HT-29 (cell line): ENCODE measurements around the gene NGLY1. TPM values are rescaled to one million over a fixed set of nuclear protein-coding genes. Genes with fewer than 3 reads are reported as not detected.

ENCODE experiments used
- DNase-seq: peaks from one replicate; pipeline ENCODE4 v3.0.0-alpha.2; 2015; ENCODE audit warnings: low spot score
- total RNA-seq: library from RNA; depleted of rRNA; stranded (reverse); fragments of >200 nt; shearing (Covaris generic); gene quantifications from 2 replicates; pipeline ENCODE4 v1.2.3, GENCODE V29; 2014

NGLY1 gene
- total RNA-seq, 1 experiment from 2014 or later, result 17.8 TPM

DNA sequence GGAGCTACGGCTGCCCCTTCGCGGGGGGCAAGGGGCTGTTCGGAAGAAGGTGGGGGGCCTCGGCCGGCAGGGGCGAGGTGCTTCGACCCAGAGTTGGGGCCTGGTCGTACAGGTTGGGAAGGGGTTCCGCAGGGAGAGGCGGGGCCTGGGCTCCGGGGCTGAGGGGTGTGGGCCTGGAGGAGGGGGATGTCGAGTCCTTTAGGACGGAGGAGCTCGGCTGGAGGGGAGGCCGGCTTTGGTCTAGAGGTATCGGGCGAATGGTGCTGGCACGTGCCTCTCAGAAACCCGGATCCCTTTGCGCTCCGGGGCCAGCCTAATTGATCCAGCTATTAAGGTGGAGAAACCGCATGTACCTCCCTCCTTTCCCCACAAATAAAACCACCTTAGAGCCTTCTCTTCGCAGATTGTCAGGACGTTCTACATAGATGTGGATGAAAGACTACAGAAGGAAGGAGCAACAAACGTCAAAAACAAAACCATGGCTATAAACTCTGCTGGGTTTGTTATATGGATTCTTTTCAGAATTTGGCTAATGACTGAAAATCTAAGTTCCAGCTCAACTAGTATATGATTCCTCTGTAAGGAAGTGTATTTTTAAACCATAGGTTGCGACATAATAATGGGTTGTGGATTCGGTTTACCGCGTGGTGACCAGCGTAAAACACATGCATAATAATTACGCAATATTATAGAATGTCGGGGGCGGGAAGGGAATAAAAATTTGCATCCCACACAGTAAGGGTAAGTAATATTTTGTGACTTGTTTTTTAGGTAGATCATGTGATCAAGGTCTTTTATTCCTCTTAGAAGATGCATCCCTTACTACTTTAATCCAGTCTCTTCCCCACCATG, 644 bp upstream of the NGLY1 start:
- peak; percentile 38 for DNase-seq

DNA sequence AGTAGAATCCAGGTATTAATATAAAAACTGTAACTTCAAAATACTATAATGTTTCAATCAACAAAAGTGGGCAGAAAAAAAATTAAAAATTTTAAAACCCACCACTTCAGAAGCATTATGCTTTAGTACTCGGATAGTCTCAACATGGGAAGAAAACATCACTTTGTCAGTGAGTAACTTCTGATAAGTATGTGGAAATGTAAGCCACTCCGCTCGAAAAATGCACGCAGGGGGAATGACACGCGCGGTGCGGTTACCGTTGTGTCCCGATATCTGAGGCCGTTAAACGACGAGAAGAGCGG, 656 bp downstream of the NGLY1 start:
- DNase-seq, result no peak

DNA sequence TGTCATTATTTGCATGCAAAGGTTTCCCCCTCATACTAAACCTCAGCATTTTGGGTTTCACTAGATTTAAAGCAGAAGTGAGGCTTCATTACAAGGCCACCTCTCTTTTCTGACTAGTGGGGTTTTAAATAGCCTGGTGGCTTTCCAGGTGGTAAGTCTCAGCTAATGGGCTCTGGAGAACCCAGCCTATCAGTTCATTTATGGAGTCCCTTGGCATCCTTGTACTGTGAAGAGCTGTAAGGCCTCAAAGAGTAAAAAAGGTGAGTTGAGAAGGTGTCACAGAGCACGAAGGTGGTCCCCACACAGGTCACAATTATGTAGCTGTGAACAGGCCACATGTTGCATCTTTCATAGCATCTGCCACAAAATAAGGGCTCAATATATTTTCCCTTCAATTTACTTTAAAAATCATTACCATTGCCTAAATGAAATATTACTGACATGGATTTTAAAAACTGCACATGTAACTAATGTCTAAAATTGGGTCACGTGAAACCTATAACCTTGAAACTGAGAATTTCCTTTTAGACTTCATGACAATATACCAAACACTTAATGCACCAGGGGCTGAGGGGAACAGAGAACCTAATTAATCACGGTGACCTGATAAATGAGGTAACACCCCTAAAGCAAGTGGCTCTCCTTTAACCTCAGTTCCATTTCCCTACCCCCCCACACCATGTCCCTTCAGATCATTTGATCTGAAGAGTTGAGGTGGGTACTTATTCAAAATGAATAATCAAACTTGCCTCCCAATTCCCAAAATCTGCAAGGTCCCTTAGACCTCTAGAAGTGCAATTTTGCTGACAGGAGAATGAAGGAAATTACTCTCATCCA, 1.3 kb downstream of the NGLY1 start:
- DNase-seq, result no peak

- no peak for DNase-seq
Measured at GRCh38 chr3:25781145-25781757, 2.0 kb downstream of the NGLY1 start.

DNA sequence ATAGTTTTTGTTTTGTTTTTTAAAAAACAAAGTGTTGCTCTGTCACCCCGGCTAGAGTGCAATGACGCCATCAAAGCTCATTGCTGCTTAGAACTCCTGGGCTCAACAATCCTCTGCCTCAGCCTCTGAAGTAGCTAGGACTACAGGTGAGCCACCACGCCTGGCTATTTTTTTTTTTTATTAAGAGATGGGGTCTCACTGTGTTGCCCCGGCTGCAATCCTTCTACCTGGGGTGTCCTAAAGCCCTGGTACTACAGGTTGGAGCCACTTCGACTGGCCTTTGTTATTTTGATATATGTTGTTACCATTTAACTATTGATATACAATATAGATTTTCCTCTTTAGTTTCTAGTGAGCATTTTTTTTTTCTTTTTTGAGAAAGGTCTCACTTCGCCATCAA, 2.6 kb downstream of the NGLY1 start:
- DNase-seq, result no peak

DNA sequence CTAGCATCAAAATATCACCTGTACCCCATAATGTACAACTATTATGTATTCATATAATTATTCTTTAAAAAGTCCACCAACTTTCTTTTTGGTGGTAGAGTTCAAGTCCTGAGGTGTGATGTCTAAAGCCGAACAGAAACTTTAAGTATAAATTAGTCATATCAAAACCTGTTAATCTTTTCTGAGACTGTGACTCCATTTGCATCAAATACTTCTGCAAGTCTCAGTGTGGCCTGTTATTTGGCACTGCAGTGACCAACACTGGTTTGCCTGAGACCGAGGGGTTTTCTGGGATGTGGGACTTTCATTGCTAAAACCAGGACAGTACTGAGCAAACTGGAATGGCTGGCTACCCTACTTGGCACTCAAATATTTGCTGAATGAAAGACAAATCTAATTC, 7.3 kb downstream of the NGLY1 start:
- DNase-seq, result no peak

DNA sequence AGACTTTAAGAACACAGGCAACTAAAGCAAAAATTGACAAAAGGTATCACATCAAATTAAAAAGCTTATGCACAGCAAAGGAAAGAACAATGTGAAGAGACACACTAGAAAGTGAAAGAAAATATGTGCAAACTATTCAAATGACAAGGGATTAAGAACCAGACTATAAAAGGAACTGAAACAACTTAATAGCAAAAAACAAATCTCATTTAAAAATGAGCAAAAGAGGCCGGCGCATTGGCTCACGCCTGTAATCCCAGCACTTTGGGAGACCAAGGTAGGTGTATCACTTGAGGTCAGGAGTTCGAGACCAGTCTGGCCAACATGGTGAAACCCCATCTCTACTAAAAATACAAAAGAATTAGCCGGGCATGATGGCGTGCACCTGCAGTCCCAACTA, 14.4 kb downstream of the NGLY1 start:
- DNase-seq, result no peak

DNA sequence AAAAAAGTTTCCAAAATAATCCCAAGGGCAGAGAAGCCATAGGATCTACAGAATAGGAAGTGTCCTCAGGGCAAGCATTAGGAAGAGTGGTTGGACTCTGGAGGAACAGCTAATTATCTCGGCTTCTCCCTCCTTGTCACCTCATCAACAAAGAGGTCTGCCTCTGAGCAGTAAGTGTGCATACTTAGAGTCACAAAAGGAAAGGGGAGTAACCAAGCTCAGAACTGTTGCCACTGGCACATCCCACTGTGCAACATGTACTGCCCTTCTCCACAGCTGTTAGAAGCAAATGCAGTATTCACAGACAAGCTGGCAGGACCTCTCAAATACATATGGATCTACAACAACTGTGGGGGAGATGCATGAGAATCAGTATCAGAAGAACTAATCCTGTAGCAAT, 31.5 kb downstream of the NGLY1 start:
- DNase-seq, result no peak

DNA sequence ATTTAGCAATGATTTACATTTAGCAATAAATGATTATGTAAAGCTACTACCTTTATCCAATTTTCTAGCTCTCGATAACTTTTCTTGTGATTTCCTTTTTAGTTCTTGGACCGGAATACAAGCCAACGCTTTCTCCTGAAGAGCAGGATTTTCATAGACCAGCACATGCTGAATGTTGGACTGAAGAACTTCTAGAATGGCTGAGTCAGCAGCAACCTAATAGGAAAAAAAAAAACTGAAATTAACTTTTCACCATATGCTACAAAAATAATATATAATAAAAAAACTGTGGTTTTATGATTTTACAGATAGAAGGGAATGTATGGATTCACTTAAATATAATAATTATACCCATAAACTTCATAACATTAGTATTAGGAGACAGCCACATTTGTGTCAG, 32.2 kb downstream of the NGLY1 start:
- DNase-seq, result no peak

DNA sequence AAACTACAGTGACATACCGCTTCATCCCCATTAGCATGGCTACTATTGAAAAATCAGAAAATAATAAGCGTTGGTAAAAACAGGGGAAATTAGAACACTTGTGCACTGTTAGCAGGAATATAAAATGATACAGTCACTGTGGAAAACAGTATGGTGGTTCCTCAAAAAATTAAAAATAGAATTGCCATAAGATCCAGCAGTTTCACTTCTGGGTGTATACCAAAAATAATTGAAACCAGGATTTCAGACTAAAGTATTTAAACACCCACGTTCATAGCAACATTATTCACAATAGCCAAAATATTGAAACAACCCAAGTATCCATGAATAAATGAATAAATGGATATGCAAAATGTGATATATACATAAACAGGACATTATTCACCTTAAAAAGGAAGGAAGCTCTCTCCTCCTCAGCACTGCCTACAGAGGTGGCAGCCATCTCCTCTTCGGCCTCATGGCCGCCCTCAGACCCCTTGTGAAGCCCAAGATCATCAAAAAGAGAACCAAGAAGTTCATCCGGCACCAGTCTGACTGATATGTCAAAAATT, 34.1 kb downstream of the NGLY1 start:
- DNase-seq, result no peak

DNA sequence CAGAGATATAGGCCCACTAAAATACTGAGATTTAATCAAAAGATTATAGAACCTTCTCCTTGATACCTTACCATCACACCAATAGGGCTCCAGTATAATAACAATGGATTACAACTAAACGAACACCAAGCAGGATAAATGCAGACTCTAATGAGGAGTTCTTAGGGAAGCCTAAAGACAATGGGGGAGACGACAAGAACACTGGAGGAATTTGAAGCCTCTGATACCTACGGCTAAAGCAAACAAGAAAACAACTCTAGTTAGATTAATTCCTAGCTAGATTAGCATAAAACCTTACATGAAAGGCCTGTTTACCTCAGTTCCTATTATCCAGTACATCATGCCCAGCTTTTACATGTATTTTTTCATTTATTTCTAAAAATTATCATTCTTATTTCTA, 35.1 kb downstream of the NGLY1 start:
- DNase-seq, result no peak

GRCh38 chr3:25747033-25747432, 36.2 kb downstream of the NGLY1 start:
- DNase-seq, result no peak

GRCh38 chr3:25744470-25744869, 38.8 kb downstream of the NGLY1 start:
- DNase-seq, result no peak

DNA sequence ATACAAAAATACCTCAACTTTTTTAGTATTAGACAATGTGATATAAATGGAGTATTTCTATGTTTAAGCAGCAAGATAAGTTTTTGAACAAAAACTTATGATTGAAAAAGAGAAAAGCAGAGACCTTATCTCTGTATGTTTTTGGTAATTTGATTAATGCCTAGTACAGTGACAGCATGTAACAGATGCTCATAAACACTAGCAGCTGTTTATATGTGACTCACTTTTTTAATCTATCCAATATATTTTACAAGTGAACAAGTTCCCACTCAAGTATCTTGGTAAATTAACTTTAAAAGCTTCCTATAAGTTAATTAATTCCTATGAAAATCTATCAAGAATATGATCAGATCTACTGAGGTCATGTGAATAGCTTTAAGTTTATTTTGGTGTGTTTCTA, 55.1 kb downstream of the NGLY1 start:
- no peak for DNase-seq

GRCh38 chr3:25727316-25727715, 55.9 kb downstream of the NGLY1 start:
- DNase-seq, result no peak

DNA sequence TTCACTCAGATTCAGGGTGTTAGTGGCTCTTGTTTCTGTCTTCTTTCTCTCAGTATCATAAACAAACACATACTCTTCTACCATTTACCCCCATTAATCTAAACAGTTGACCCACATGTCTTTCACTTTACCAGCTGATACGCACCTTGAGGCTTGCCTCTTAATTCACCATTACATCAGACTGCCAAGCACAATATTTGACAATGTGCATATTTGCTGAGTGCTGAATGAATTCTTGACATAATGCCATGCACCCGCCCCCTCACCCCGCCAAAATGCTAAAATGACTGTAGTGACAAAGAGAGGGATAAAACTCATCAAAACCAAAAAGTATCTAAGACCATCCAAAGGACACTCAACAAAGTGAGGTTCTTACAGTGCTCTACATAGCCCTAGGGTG, 57.4 kb downstream of the NGLY1 start:
- DNase-seq, result no peak

GRCh38 chr3:25724948-25725645, 58.1 kb downstream of the NGLY1 start:
- DNase-seq, result no peak

DNA sequence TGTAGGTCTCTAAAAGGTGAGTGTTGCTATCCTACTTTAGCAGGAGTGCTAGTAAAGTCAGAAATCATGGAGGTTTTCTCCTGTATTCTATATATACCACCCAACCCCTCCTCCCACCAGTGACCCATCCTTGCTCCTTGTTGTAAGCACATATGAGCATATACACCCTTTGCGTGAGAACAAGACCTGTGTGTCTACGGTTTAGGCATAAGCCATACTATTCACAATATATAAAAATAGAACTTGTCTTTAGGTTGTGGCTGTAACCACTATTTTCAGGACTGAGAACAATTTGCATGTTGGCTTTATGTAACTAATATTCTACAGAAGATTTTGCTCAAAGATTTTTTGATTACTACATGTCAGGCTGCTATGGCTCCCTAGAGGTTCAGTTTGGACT, 59.4 kb downstream of the NGLY1 start:
- no peak for DNase-seq

DNA sequence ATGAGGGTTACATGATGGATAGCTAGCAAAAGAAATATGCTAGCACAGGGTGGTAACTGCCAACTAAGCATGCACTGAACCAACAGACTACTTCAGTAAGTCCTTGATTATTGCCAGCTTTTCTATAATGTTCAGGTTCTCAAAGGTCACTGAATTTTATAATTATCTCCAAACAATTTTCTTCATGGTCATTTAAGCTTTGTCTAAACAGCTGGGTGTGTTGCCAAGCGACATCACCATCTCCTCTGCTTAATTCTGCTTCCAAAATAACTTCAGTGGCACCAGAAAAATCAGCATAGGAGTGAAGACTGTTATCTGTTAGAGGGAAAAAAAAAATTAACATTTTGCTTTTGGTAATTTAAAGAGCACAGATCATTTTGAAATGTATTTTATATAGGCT, 63.9 kb downstream of the NGLY1 start:
- no peak for DNase-seq

GRCh38 chr3:25713341-25713985, 69.8 kb downstream of the NGLY1 start:
- DNase-seq, result no peak

DNA sequence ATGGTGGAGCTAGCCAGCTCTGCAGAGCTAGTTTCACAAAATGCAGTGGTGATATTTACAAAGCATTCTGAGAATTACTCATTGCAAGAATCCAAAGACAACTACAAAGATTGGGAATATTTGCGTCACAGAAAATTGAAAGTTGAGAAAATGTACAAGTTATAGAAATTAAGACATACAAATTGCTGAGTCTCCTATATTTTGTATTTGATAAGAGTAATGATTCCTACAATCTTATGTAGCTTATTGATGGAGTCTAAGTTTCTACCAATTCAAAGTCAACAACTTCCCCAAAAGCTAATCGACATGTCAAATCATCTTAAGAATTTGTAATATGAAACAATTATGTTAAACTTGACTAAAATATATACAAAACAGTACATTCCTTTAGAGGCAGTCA, 72.2 kb downstream of the NGLY1 start:
- no peak for DNase-seq
